HepG2 (cell line): ENCODE results near the gene OAT. TPM values are rescaled to one million over a fixed set of nuclear protein-coding genes. Genes with fewer than 3 reads are reported as not detected.

Source experiments
- ATAC-seq: fragments of 200-7000 bp; cut with Tn5 transposase; 3 replicates; pipeline ENCODE4 v1.9.1; 2020; ENCODE audit warnings: mild to moderate bottlenecking, moderate library complexity
- BruUV-seq: library from RNA; stranded (reverse); fragments of 400-500 nt; replicated peaks from 2 replicates; lab custom pipeline; 2021; lab: Mats Ljungman, UMichigan
- CTCF ChIA-PET: fragments of 300-600 bp; formaldehyde crosslinking; extraction: SDS; loops from one replicate; lab custom pipeline; 2021; ENCODE audit warnings: low total read pairs, inconsistent platforms, low intra/inter-chr PET ratio; lab: Yijun Ruan, JAX
- POLR2A ChIA-PET: fragments of 350-600 bp; sonication (Branson Sonifier 250); formaldehyde crosslinking; loops from one replicate; lab custom pipeline; 2020; ENCODE audit warnings: antibody characterized with exemption, inconsistent platforms; lab: Yijun Ruan, JAX
- DNase-seq: peaks from one replicate; pipeline ENCODE4 v3.0.0-alpha.2; 2015; ENCODE audit warnings: low spot score
- FAIRE-seq: peaks from 3 replicates; lab custom pipeline; 2011; peaks lifted over from hg19 to GRCh38; lab: Jason Lieb, UNC
- H2AFZ ChIP-seq: one replicate; pipeline ENCODE4 v1.6.1; 2011; ENCODE audit warnings: low read length, inconsistent platforms
- H3K27ac ChIP-seq: fragments of 300-600 bp; 3 replicates; pipeline ENCODE4 v1.8.0; 2011; ENCODE audit warnings: mixed run types, mild to moderate bottlenecking, mixed read lengths, low read length, inconsistent platforms; ENCODE audit not compliant: insufficient read depth; ENCODE audit errors: extremely low read length
- H3K27me3 ChIP-seq, 2 experiments: fragments of 200-600 bp in 1 of 2; 2 replicates in 1 of 2; 3 replicates in 1 of 2; pipeline versions ENCODE4 v1.6.0 to v1.8.0; 2011; ENCODE audit warnings: low read length in 2 of 2, mild to moderate bottlenecking in 2 of 2, moderate library complexity in 2 of 2, inconsistent platforms in 1 of 2; ENCODE audit not compliant: insufficient read depth in 2 of 2, control insufficient read depth in 1 of 2
- H3K36me3 ChIP-seq, 2 experiments: fragments of 200-600 bp in 1 of 2; replicated peaks in 1 of 2; 2 replicates in 1 of 2; 3 replicates in 1 of 2; pipeline versions ENCODE4 v1.5.1 to v1.8.0; 2011; ENCODE audit warnings: low read length in 2 of 2, inconsistent platforms in 1 of 2; ENCODE audit not compliant: insufficient read depth in 2 of 2, control insufficient read depth in 1 of 2
- H3K4me1 ChIP-seq: 2 replicates; pipeline ENCODE4 v1.5.1; 2012; ENCODE audit warnings: low read length, inconsistent platforms; ENCODE audit not compliant: insufficient read depth
- H3K4me2 ChIP-seq: 2 replicates; pipeline ENCODE4 v1.6.0; 2011; ENCODE audit warnings: low read depth, low read length, inconsistent platforms
- H3K4me3 ChIP-seq, 3 experiments: fragments of 200-600 bp in 1 of 3; sonication (generic), shearing (Covaris generic) in 1 of 3; replicated peaks in 1 of 3; 2 replicates each; pipeline ENCODE4 v1.5.1; 2011 to 2016; ENCODE audit warnings: low read length in 3 of 3, inconsistent platforms in 2 of 3, low read depth in 2 of 3, mild to moderate bottlenecking in 2 of 3, control low read depth in 1 of 3, mixed read lengths in 1 of 3; ENCODE audit not compliant: insufficient read depth in 1 of 3
- H3K79me2 ChIP-seq: one replicate; pipeline ENCODE4 v1.6.1; 2011; ENCODE audit warnings: low read length, inconsistent platforms; ENCODE audit not compliant: insufficient read depth
- H3K9ac ChIP-seq: 2 replicates; pipeline ENCODE4 v1.6.0; 2011; ENCODE audit warnings: mild to moderate bottlenecking, low read depth, low read length, inconsistent platforms; ENCODE audit not compliant: insufficient read depth
- H3K9me3 ChIP-seq: 2 replicates; pipeline ENCODE4 v1.5.1; 2012; ENCODE audit warnings: mild to moderate bottlenecking, low read length
- H4K20me1 ChIP-seq: 2 replicates; pipeline ENCODE4 v1.6.0; 2011; ENCODE audit warnings: inconsistent platforms, mild to moderate bottlenecking, low read length, moderate library complexity; ENCODE audit not compliant: insufficient read depth
- CAMTA2 ChIP-seq: sonication (generic); formaldehyde crosslinking; IDR thresholded peaks from 2 replicates; pipeline ENCODE4 v1.4.0; 2020; ENCODE audit warnings: mild to moderate bottlenecking, missing genetic modification reagents, borderline replicate concordance
- GLMP ChIP-seq: sonication (generic); formaldehyde crosslinking; IDR thresholded peaks from 2 replicates; pipeline ENCODE4 v1.9.0; 2021; ENCODE audit warnings: missing genetic modification reagents, mild to moderate bottlenecking, borderline replicate concordance
- NFE2L2 ChIP-seq: fragments of 150-350 bp; IDR thresholded peaks from 2 replicates; pipeline ENCODE4 v1.6.1; 2014; ENCODE audit warnings: low read length
- SALL1 ChIP-seq: sonication (generic); formaldehyde crosslinking; IDR thresholded peaks from 2 replicates; pipeline ENCODE4 v1.8.0; 2022; ENCODE audit warnings: mild to moderate bottlenecking, missing genetic modification reagents
- SAP130 ChIP-seq: IDR thresholded peaks from 2 replicates; pipeline ENCODE4 v1.6.1; 2016; ENCODE audit warnings: low read depth
- SIN3A ChIP-seq: IDR thresholded peaks from 2 replicates; pipeline ENCODE4 v1.6.1; 2011; ENCODE audit warnings: low read depth, mild to moderate bottlenecking, control low read depth, low read length, borderline replicate concordance
- SKI ChIP-seq: fragments of 450-650 bp; IDR thresholded peaks from one replicate; pipeline ENCODE4 v1.6.1; 2018; ENCODE audit warnings: mild to moderate bottlenecking; ENCODE audit not compliant: partially characterized antibody
- SMC3 ChIP-seq: IDR thresholded peaks from 2 replicates; pipeline ENCODE4 v1.6.1; 2011; ENCODE audit warnings: low read length, improper control_type of control experiment
- SNRNP70 ChIP-seq: fragments of 200-400 bp; formaldehyde crosslinking; IDR thresholded peaks from 2 replicates; pipeline ENCODE4 v1.6.1; 2017; ENCODE audit warnings: mild to moderate bottlenecking, low read depth, low read length, moderate library complexity
- TARDBP ChIP-seq: sonication (generic); formaldehyde crosslinking; IDR thresholded peaks from 2 replicates; pipeline ENCODE4 v1.8.0; 2022; ENCODE audit warnings: mild to moderate bottlenecking, missing genetic modification reagents
- ZFAT ChIP-seq: sonication (generic); formaldehyde crosslinking; conservative IDR thresholded peaks from 2 replicates; pipeline ENCODE4 v1.8.1; 2023; ENCODE audit warnings: missing genetic modification reagents, inconsistent platforms
- ZMYM3 ChIP-seq: sonication (generic); formaldehyde crosslinking; IDR thresholded peaks from 2 replicates; pipeline ENCODE4 v1.5.1; 2020; ENCODE audit warnings: mild to moderate bottlenecking, missing genetic modification reagents
- ZNF432 ChIP-seq: sonication (generic); formaldehyde crosslinking; IDR thresholded peaks from 2 replicates; pipeline ENCODE4 v1.5.0; 2020; ENCODE audit warnings: missing genetic modification reagents, mild to moderate bottlenecking, borderline replicate concordance
- ZNF512 ChIP-seq: sonication (generic); formaldehyde crosslinking; IDR thresholded peaks from 2 replicates; pipeline ENCODE4 v1.4.0; 2020; ENCODE audit warnings: mild to moderate bottlenecking, missing genetic modification reagents
- ZNF574 ChIP-seq: sonication (generic); formaldehyde crosslinking; IDR thresholded peaks from 2 replicates; pipeline ENCODE4 v1.4.0; 2020; ENCODE audit warnings: missing genetic modification reagents
- WGBS: methylation state at CpG from one replicate; pipeline ENCODE4 v1.1.6; 2017; ENCODE audit warnings: low lambda C conversion rate; 5-methylcytosine and 5-hydroxymethylcytosine counted together
- in situ Hi-C: cut with HindIII; loops from 2 replicates; pipeline ENCODE4 v1.10.0; 2017; ENCODE audit warnings: low pct_unique_long_range_greater_than_20kb; ENCODE audit not compliant: extremely low pct_ligation_motif_present
- intact Hi-C: fragments of 100-400 bp; cut with micrococcal nuclease; formaldehyde crosslinking; loops from one replicate; pipeline ENCODE4 v1.10.0; 2022; ENCODE audit not compliant: unreplicated experiment
- polyA plus RNA-seq, 8 experiments: library from polyadenylated mRNA; depleted of rRNA in 3 of 8; stranded (reverse) in 7 of 8; unstranded in 1 of 8; fragments of >200 nt; fragmentation: Illumina TruSeq in 4 of 8; extraction: Trizol in 4 of 8; gene quantifications; 2 replicates each; pipeline versions ENCODE4 v1.2.1 to v1.2.3, GENCODE V29; 2011 to 2016; ENCODE audit warnings: low read depth in 4 of 8, missing spikeins in 1 of 8, mixed read lengths in 1 of 8; ENCODE audit not compliant: insufficient read depth in 1 of 8
- total RNA-seq, 5 experiments: library from RNA; depleted of rRNA; stranded (reverse); fragments of >200 nt; fragmentation: Illumina TruSeq; extraction: Trizol; gene quantifications; 2 replicates each; pipeline ENCODE4 v1.2.3, GENCODE V29; 2016; ENCODE audit warnings: low read depth in 1 of 5

OAT gene
- total and polyA plus RNA-seq, 2 of the 13 experiments (the other 11 are each of a cell fraction or from before 2014, with no cell fraction given), result 87.8 to 96.7 TPM

GRCh38 chr10:124451276-124451675 lies 32.6 kb upstream of the OAT start:
- Histone ChIP-seq H4K20me1 (no peaks in the 10 kb centered on the region), H3K9ac (no peak overlapping the region), H3K27me3 (peaks cover 13 to 69% of the 10 kb centered on the region in 2 experiments), H3K4me2 (no peak overlapping the region), H3K4me1 (peaks cover 20% of the 10 kb centered on the region), H3K4me3 (no peak overlapping the region), H2AFZ (no peak overlapping the region), H3K27ac (no peak overlapping the region), H3K79me2 (no peaks in the 10 kb centered on the region), H3K36me3 (no peaks in the 10 kb centered on the region), H3K9me3 (no peaks in the 10 kb centered on the region)
- no peak for FAIRE-seq
- in situ Hi-C loops, result no loop called here
- CTCF ChIA-PET, result no interaction called here
- no TSS peak for BruUV-seq
- TF ChIP-seq NFE2L2, result peak; percentile 63; the same call in 1 of the 2 replicates
- no peak for TF ChIP-seq SALL1 (CRISPR knock-in tag)
- ATAC-seq, result no peak
- 24% methylated on average over 6 of the region's 6 CpGs for WGBS
- POLR2A ChIA-PET, result no interaction called here
- DNase-seq, result no peak
- intact Hi-C loops, result no loop called here

- Histone ChIP-seq H3K36me3 (no peaks in the 10 kb centered on the region), H3K27ac (no peak overlapping the region), H3K9ac (no peak overlapping the region), H4K20me1 (no peaks in the 10 kb centered on the region), H2AFZ (no peak overlapping the region), H3K9me3 (no peaks in the 10 kb centered on the region), H3K4me2 (no peak overlapping the region), H3K79me2 (no peaks in the 10 kb centered on the region), H3K4me1 (peaks cover 20% of the 10 kb centered on the region), H3K4me3 (no peak overlapping the region), H3K27me3 (peaks cover 13 to 72% of the 10 kb centered on the region in 2 experiments)
- DNase-seq, result no peak
- ChIA-PET CTCF (no interaction called here), POLR2A (no interaction called here)
- 3% methylated on average over 5 of the region's 5 CpGs for WGBS
- intact Hi-C loops (no loop called here), in situ Hi-C loops (no loop called here)
- FAIRE-seq, result no peak
- BruUV-seq, result no TSS peak
- ATAC-seq, result no peak
- TF ChIP-seq SAP130 (no peak), CAMTA2 (CRISPR knock-in tag) (no peak), TARDBP (CRISPR knock-in tag) (no peak), SKI (no peak), GLMP (no peak), ZFAT (no peak), SMC3 (no peak), ZNF574 (CRISPR knock-in tag) (no peak), ZMYM3 (CRISPR knock-in tag) (no peak), ZNF512 (no peak), SIN3A (no peak), SNRNP70 (no peak), ZNF432 (CRISPR knock-in tag) (no peak)
These were observed 32.0 kb upstream of the OAT start for GRCh38 chr10:124450783-124451057.
